Upper lobe of left lung (tissue), 4 donors: ENCODE results near the gene EHMT1.

Source experiments
- CTCF ChIP-seq, 6 experiments: fragments of 450-650 bp in 4 of 6; fragments of 200-600 bp in 2 of 6; sonication (generic) in 2 of 6; IDR thresholded peaks; one replicate each; pipeline ENCODE4 v1.5.1; 2016 to 2019; ENCODE audit warnings: antibody characterized with exemption in 6 of 6
- EP300 ChIP-seq, 4 donors: sonication (generic); formaldehyde crosslinking; IDR thresholded peaks; one replicate each; pipeline ENCODE4 v1.5.1; 2017; ENCODE audit warnings: antibody characterized with exemption in 4 of 4, control low read depth in 2 of 4
- POLR2A ChIP-seq, 4 donors: fragments of 450-650 bp; IDR thresholded peaks; one replicate each; pipeline ENCODE4 v1.5.1; 2016 to 2017; ENCODE audit warnings: antibody characterized with exemption in 4 of 4, mild to moderate bottlenecking in 2 of 4

DNA sequence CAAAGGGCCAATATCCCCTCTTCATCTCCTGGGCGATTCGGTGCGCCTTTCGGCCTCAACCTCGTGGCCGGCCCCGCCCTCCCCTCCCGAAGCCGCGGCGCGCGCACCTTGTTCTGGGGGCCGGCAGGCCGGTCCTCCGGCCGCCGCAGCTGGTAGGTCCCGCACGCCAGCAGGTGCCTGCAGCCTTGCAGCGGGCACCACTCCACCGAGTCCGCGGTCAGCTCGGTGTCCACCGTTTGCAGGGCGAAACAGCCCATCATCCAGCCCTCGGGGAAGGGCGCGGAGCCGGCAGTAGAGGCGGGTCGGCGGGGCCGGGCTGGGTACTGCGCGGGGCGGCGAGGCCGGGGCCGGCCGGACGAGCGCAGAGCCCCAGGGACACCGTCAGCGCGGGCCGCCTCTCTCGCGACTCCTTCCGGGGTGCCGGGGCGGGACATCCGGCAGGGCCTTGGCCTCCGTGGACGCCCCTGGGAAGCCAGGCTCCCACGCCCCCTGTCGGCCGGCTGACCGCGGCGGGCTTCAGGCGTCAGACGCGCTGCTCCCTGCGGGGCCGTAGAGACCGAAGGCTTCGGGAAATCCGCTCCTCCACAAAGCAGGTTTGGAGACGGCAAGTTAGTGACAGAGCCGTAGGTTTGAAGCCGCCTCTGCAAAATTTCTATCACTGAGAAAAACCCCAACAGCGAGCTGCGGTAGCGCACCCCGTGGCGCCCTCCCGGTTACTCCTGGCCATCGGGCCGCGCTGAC is 40.1 kb upstream of the EHMT1 start, which contains the start of gene DPH7:
- TF ChIP-seq CTCF (IDR thresholded peaks at IDR 0.05) (peak; percentile 84 to 98 (median 97)), EP300 (IDR thresholded peaks at IDR 0.05) (no peak), POLR2A (IDR thresholded peaks at IDR 0.05) (peak in 2 of 4 donors; percentile 54 to 88)
